Hypothalamus (tissue), 51 donors: ENCODE measurements around the gene GHRL.

Source experiments
- DNase-seq, 51 donors: peaks; one replicate each; lab custom pipeline; 2025; lab: John Stamatoyannopoulos, UW

Gene GHRL

DNA sequence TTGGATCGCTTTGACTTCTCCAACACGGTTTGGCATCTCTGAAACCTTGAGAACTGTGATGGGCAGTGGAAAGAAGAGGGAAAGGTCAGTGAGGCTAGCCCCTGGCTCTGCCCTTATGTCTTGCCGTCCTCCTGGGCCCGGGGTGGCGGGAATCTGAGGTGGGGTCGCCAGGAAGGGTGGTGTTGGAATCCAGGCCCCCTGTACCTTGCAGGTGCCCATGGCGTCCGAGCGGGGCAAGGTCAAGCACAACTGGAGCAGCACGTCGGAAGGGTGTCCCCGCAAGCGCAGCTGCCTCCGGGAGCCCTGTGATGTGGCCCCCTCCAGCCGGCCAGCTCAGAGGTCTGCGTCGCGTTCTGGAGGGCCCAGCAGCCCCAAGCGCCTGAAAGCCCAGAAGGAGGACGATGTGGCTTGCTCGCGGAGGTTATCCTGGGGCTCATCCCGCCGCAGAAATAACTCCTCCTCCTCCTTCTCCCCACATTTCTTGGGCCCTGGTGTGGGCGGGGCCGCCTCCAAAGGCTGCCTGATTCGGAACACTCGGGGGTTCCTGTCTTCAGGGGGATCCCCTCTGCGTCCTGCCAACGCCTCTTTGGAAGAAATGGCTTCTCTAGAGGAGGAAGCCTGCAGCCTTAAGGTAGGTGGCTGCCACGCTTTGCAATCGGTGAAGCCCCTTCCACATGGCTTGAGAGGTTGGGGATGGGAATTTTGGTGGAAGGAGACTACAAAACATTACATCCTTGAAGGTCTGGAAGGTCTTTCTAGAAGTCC lies 43.6 kb downstream of the GHRL start:
- peak in 14 of 51 donors; percentile 13 to 33 (median 18) for DNase-seq

DNA sequence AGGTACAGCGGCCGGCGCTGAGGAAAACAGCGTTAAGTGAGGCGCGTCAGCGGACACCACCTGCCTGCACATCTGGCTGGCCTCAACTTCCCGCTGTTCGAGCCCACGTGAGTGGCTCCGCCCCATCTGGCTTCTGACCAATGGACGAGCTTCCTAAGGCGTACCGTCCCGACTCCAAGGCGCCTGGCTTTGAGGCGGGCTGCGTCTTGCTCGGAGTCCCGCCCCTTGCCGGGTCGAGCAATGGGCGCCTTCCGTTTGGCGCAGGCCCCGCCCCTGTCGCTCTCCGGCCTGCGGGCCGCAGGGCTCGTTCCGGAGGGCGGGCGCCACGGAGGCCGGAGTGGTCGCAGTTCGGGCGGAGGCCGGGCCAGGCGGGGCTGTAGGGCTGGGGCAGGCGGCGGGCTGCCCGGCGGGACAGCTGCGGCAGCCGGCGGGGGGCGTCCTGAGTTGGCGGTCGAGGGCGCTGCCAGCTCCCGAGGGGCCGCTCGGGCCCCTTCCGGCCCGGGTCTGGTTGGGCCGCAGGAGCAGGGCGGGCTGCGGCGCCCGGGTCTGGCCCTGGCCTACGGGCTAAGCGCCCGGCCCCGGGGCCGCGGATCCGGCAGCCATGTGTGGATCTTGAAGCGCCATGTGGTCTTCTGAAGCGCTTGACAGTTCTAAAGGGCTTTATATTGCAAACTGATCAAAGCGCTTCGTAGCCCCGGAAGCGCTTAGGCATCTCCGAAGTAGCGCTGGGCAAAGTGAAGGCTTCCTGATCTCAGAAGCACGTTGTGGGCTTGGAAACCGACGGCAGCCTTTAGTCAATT lies 44.4 kb downstream of the GHRL start, which contains the start of gene TATDN2:
Gene TATDN2 (plus strand): TSS at position 276 of the 800 bp plus-strand sequence. CDS start 742 bp downstream, outside the sequence.
- peak; percentile 20 to 93 (median 84) for DNase-seq

DNA sequence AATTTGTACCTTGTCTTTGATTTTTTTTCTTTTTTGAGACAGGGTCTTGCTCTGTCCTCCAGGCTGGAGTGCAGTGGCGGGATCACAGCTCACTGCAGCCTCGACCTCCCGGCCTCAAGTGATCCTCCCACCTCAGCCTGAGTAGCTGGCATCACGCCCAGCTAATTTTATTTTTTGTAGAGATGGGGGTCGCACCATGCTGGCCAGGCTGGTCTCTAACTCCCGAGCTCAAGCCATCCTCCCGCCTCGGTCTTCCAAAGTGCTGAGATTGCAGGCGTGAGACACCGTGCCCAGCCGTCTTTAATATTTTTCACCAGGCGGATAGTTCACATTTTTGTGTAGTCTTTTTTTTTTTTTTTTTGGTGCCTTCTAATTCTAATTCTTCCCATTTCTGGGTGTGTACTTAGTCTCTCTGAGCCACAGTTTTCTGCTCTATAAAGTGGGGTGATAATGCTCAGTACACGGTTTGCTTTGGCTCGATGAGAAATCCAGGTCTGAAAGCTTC lies 45.0 kb downstream of the GHRL start:
- DNase-seq: no peak

DNA sequence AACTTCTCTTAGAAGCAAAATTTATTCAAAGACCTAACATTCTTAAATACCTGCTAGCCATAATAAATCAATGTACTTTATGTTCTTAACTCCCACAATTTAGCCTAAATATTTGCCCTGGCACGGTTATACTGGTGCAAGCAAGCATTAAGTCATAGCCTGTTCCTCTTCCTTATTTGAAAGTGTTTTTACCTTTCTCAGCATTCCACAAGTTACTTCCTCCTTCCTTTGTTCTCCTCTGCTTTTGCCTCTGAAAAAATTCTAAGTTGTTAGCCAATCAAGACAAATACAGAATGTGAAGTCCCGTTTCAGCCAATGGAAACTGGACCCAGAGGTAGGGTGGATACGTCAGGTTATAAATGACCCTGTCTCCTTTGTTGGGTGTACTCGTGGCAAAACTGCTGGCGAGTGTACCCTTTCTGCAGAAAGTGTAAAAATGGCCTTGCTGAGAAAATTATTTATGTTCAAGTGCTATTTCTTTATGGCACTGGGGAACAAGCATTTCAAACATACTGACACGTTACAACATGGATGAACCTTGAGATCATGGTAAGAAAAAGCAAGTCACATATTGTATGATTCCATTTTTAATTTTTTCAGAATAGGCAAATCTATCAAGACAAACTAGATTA lies 47.5 kb downstream of the GHRL start:
- no peak for DNase-seq

DNA sequence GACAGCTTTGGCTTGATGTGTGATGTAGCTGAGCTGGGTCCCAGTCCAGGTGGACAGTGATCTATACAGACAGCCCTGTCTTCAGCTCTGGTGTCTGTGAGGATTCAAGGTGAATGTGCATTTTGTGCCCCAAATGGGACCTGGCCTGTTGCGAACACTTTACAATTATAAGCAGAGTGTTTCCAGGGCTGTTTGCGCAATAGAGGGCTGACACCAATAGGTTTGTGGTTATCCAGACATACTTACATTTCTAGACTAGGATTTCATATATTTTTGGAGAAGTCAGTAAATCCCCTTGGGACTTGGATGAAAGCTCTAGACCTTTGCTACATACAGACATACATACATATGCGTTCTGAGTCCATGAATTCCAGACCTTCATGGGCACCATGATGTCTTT lies 48.7 kb downstream of the GHRL start:
- no peak for DNase-seq

DNA sequence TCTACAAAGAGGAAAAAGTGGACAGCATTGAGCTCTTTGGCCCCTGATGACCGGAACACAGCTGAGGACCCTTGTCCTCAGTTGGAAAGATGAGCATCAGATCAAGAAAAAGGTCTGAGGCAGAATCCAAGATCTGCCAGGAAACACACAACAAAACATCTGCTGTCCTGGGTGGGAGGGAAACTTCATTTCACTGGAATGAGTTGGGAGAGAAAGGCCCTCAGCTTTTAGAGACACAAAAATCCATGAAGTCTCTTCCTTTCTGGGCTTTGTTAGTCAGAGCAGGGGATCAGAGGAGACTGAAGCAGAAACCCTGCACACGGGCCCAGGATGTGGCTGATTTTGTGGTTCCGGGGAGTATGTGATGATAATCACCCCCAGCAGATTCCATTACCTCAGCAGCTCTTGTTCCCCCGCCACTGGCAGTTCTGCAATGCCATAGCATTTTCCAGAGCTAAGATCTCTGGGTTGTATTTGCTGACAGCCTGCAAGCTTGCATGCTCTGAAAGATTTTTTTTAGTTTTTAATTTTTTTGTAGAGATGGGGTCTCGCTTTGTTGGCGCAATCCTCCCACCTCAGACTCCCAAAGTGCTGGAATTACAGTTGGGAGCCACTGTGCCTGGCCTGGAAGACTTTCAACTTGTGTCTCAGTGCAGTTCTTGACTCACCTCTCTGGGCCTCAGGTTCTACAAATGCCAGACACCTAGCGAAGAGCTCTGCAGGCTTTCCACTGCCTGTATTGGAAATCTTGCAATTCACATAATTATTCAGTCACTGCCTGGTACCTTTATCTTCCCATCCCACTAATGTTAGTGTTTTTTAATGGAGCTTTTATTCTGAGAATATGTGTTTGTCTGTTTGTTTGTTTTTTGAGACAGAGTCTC lies 50.3 kb downstream of the GHRL start:
- no peak for DNase-seq

DNA sequence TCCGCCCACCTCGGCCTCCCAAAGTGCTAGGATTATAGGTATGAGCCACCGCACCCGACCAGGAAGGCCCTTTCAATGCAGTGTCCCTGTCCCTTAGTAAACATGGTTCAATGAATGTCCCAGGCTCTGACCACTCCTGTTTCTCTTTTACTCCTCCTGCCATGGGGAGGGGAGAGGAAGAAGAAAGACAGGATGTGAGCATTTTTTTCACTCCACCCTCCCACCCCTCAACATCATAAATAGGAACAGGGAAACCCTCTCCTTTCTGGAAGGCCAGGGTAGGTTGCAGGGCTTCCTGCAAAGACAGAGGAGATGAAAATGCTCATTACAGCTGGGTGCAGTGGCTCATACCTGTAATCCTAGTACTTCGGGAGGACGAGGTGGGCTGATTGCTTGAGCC lies 51.9 kb downstream of the GHRL start:
- DNase-seq: no peak

DNA sequence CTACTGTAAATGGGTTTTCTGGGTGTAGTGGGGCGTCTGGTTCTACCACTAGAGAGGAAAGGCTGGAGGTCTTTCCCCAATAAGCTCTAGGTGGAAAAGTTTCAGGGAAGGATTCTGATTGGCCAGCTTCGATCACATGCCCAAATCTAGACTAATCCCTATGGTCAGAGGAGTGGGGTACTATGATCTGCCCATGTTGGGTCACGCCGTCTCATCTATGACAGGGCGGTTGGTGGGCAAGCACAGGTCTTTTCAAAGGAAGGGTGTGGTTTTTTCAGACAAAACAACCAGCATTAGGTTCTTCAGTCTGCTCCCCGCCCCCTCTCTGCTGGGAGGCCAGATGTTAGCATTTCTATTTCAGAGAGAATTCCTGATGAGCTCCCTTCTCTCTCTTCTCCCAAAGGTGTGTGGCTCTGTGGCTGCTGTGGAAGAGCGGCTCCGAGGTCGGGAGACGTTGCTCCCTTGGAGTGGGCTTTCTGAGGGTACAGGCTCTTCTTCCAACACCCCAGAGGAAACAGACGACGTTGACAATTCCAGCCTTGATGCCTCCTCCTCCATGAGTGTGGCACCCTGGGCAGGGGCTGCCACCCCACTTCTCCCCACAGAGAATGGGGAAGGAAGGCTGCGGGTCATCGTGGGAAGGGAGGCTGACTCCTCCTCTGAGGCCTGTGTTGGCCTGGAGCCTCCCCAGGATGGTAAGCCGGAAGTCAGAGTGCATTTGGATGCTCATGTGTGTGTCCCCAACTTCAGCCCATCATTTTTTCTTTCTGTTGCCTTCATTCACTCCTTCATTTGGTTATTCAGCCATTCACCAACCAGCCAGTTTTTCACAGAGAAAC lies 54.2 kb downstream of the GHRL start:
- DNase-seq: no peak
